ENCODE measurements around the gene GZF1.

Gene GZF1

GRCh38 chr20:23361476-23362391, at the start of gene GZF1:
TSS of gene GZF1 (plus strand) at chr20:23362182. CDS start at chr20:23364384, 2,202 bp downstream.
- DNase-seq: peak; percentile 94 to 95

GRCh38 chr20:23313271-23313670, 48.7 kb upstream of the GZF1 start:
- no peak for DNase-seq

GRCh38 chr20:23314699-23315098, 47.3 kb upstream of the GZF1 start:
- no peak for DNase-seq

- no peak for DNase-seq
Measured at GRCh38 chr20:23315099-23315498, 46.9 kb upstream of the GZF1 start.

GRCh38 chr20:23316626-23317025, 45.4 kb upstream of the GZF1 start:
- DNase-seq: no peak

GRCh38 chr20:23317081-23317480, 44.9 kb upstream of the GZF1 start:
- no peak for DNase-seq

- no peak for DNase-seq
Measured at GRCh38 chr20:23318347-23318746, 43.6 kb upstream of the GZF1 start.

GRCh38 chr20:23320317-23320716, 41.7 kb upstream of the GZF1 start:
- DNase-seq: peak; percentile 6 to 17

- no peak for DNase-seq
Measured at GRCh38 chr20:23325107-23325506, 36.9 kb upstream of the GZF1 start.

GRCh38 chr20:23326774-23327173, 35.2 kb upstream of the GZF1 start:
- DNase-seq: no peak

GRCh38 chr20:23327617-23328333, 34.2 kb upstream of the GZF1 start:
- DNase-seq: no peak

- no peak for DNase-seq
Measured at GRCh38 chr20:23331450-23332350, 30.3 kb upstream of the GZF1 start.

- no peak for DNase-seq
Measured at GRCh38 chr20:23332467-23332866, 29.5 kb upstream of the GZF1 start.

- DNase-seq: no peak
Measured at GRCh38 chr20:23334111-23334510, 27.9 kb upstream of the GZF1 start.

GRCh38 chr20:23335521-23335920, 26.5 kb upstream of the GZF1 start:
- no peak for DNase-seq

GRCh38 chr20:23336476-23336875, 25.5 kb upstream of the GZF1 start:
- DNase-seq: no peak

GRCh38 chr20:23337312-23337711, 24.7 kb upstream of the GZF1 start:
- no peak for DNase-seq

- no peak for DNase-seq
Measured at GRCh38 chr20:23339986-23340385, 22.0 kb upstream of the GZF1 start.

GRCh38 chr20:23340524-23340923, 21.5 kb upstream of the GZF1 start:
- DNase-seq: peak; percentile 7 to 25

- DNase-seq: no peak
Measured at GRCh38 chr20:23341073-23341472, 20.9 kb upstream of the GZF1 start.

GRCh38 chr20:23343590-23343989, 18.4 kb upstream of the GZF1 start:
- DNase-seq: no peak

GRCh38 chr20:23344336-23344735, 17.6 kb upstream of the GZF1 start:
- no peak for DNase-seq

- DNase-seq: no peak
Measured at GRCh38 chr20:23346002-23346401, 16.0 kb upstream of the GZF1 start.

Data from AML-193 (cell line).